Neural progenitor cell (in vitro differentiated cells): ENCODE measurements around the gene SRPX2. TPM values are rescaled to one million over a fixed set of nuclear protein-coding genes. Genes with fewer than 3 reads are reported as not detected.

ENCODE experiments used
- DNase-seq: peaks from one replicate; pipeline ENCODE4 v3.0.0-alpha.2; 2016; ENCODE audit warnings: low spot score
- H2AFZ ChIP-seq: fragments of 200-600 bp; sonication (generic); replicated peaks from 2 replicates; pipeline ENCODE4 v1.6.1; 2016; ENCODE audit warnings: antibody characterized with exemption
- H3F3A ChIP-seq: fragments of 200-600 bp; sonication (generic); 2 replicates; pipeline ENCODE4 v1.6.1; 2016; ENCODE audit warnings: antibody characterized with exemption, low read depth
- H3K27ac ChIP-seq: fragments of 200-600 bp; sonication (generic); 2 replicates; pipeline ENCODE4 v1.5.1; 2016; ENCODE audit warnings: mild to moderate bottlenecking
- H3K27me3 ChIP-seq: fragments of 200-600 bp; sonication (generic); 2 replicates; pipeline ENCODE4 v1.6.1; 2016; ENCODE audit warnings: mild to moderate bottlenecking, moderate library complexity
- H3K36me3 ChIP-seq: fragments of 200-600 bp; sonication (generic); 2 replicates; pipeline ENCODE4 v1.5.1; 2016
- H3K4me1 ChIP-seq: fragments of 200-600 bp; sonication (generic); 2 replicates; pipeline ENCODE4 v1.6.1; 2016; ENCODE audit warnings: mixed run types
- H3K4me2 ChIP-seq: fragments of 200-600 bp; sonication (generic); 2 replicates; pipeline ENCODE4 v1.6.1; 2016
- H3K4me3 ChIP-seq: fragments of 200-600 bp; sonication (generic); 2 replicates; pipeline ENCODE4 v1.5.1; 2016
- H3K79me2 ChIP-seq: fragments of 200-600 bp; sonication (generic); 2 replicates; pipeline ENCODE4 v1.6.1; 2016; ENCODE audit warnings: low read depth
- H3K9ac ChIP-seq: fragments of 200-600 bp; sonication (generic); 2 replicates; pipeline ENCODE4 v1.6.1; 2016
- H3K9me3 ChIP-seq: fragments of 200-600 bp; sonication (generic); 2 replicates; pipeline ENCODE4 v1.5.1; 2016; ENCODE audit warnings: low read depth
- H4K20me1 ChIP-seq: fragments of 200-600 bp; sonication (generic); 2 replicates; pipeline ENCODE4 v1.6.1; 2016; ENCODE audit warnings: low read depth
- H3K27ac Mint-ChIP-seq: 3 replicates; pipeline ENCODE4 v1.8.0; 2021; ENCODE audit warnings: mixed read lengths
- H3K27me3 Mint-ChIP-seq: 2 replicates; pipeline ENCODE4 v1.8.0; 2022; ENCODE audit warnings: low read depth, mild to moderate bottlenecking, inconsistent platforms, moderate library complexity, mixed read lengths; ENCODE audit not compliant: insufficient read depth
- H3K36me3 Mint-ChIP-seq: 3 replicates; pipeline ENCODE4 v1.8.0; 2021; ENCODE audit warnings: mixed read lengths
- H3K4me1 Mint-ChIP-seq: 3 replicates; pipeline ENCODE4 v1.8.0; 2021; ENCODE audit warnings: mixed read lengths
- H3K4me3 Mint-ChIP-seq: 3 replicates; pipeline ENCODE4 v1.8.0; 2021; ENCODE audit warnings: mild to moderate bottlenecking, moderate library complexity, mixed read lengths
- H3K9me3 Mint-ChIP-seq: 3 replicates; pipeline ENCODE4 v1.8.0; 2020; ENCODE audit warnings: mixed read lengths
- EZH2 ChIP-seq: fragments of 200-600 bp; sonication (generic); IDR thresholded peaks from 2 replicates; pipeline ENCODE4 v1.6.1; 2017; ENCODE audit warnings: antibody characterized with exemption, mild to moderate bottlenecking, moderate library complexity
- EZH2phosphoT487 ChIP-seq: fragments of 200-600 bp; sonication (generic); IDR thresholded peaks from 2 replicates; pipeline ENCODE4 v1.6.1; 2017; ENCODE audit warnings: antibody characterized with exemption
- total RNA-seq: library from RNA; depleted of rRNA; stranded (reverse); fragments of >200 nt; gene quantifications from 2 replicates; pipeline ENCODE4 v1.2.3, GENCODE V29; 2015; ENCODE audit warnings: low replicate concordance
- TF ChIP-seq, protein P1 (sequence below): fragments of 200-600 bp; sonication (generic); IDR thresholded peaks from 2 replicates; pipeline ENCODE4 v1.5.1; 2017; ENCODE audit warnings: antibody characterized with exemption, mild to moderate bottlenecking

The SRPX2 gene
- total RNA-seq, 1 donor from 2014 or later = 0.11 TPM

DNA sequence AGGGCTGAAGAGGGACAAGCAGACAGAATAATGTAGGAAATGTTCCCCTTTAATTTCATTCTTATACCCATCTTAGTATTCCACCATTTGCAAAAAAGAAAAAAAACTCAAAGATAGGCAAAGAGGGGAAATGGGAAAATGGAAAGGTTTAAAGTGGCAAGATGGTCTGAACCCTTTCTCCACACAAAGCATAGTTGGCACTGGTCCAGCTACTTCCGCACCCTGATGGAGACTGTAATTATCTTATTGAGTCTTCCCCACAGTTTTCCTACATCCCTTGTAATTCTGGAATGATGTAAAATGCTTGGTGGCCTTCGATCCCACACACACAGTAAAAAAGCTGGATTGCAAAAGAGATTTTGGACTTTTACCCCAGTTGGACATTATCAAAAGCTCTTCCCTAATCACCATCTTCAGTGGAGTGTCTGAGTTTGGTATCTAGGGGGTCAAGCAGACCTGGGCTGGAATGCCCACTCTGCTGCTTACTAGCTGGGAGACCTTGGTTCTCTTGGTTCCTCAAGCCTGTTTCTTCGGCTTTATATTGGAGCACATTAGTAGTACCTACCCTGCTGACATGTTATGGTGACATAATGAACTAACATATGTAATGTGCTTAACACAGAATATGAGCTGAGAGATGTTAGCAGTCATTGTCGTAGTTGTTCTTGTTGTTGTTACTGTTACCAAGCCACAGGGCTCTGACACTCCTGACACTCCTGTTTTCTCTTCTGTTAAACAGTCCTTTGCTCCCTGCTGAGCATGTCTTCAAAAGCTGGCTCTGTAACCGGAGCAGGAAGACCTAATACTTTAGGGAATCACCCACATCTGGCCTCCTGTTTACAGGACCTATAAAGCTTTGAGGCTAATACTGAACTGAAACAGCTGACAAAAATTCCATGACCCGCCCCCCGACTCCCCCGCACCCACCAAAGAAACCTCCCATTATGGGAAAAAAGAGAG lies 4.7 kb downstream of the SRPX2 start:
- no peaks in the 10 kb centered on the region for H3K9me3 Mint-ChIP-seq
- Histone ChIP-seq H3K4me3 (no peak overlapping the region), H3K36me3 (no peaks in the 10 kb centered on the region), H3K27ac (no peak overlapping the region), H3F3A (no peaks in the 10 kb centered on the region), H4K20me1 (no peaks in the 10 kb centered on the region), H3K79me2 (no peaks in the 10 kb centered on the region), H3K9ac (no peak overlapping the region), H2AFZ (no peak overlapping the region), H3K27me3 (no peaks in the 10 kb centered on the region), H3K4me1 (peaks cover 5% of the 10 kb centered on the region), H3K4me2 (no peak overlapping the region), H3K9me3 (no peaks in the 10 kb centered on the region)
- peaks cover 3% of the 10 kb centered on the region for H3K27me3 Mint-ChIP-seq
- H3K4me3 Mint-ChIP-seq = no peak overlapping the region
- TF ChIP-seq EZH2 (no peak), EZH2phosphoT487 (no peak)
- TF ChIP-seq, protein P1, sequence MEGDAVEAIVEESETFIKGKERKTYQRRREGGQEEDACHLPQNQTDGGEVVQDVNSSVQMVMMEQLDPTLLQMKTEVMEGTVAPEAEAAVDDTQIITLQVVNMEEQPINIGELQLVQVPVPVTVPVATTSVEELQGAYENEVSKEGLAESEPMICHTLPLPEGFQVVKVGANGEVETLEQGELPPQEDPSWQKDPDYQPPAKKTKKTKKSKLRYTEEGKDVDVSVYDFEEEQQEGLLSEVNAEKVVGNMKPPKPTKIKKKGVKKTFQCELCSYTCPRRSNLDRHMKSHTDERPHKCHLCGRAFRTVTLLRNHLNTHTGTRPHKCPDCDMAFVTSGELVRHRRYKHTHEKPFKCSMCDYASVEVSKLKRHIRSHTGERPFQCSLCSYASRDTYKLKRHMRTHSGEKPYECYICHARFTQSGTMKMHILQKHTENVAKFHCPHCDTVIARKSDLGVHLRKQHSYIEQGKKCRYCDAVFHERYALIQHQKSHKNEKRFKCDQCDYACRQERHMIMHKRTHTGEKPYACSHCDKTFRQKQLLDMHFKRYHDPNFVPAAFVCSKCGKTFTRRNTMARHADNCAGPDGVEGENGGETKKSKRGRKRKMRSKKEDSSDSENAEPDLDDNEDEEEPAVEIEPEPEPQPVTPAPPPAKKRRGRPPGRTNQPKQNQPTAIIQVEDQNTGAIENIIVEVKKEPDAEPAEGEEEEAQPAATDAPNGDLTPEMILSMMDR = no peak
- peaks cover 18% of the 10 kb centered on the region for H3K4me1 Mint-ChIP-seq
- no peaks in the 10 kb centered on the region for H3K36me3 Mint-ChIP-seq
- peak; percentile 45 for DNase-seq
- H3K27ac Mint-ChIP-seq = peak overlapping the region; percentile 16

DNA sequence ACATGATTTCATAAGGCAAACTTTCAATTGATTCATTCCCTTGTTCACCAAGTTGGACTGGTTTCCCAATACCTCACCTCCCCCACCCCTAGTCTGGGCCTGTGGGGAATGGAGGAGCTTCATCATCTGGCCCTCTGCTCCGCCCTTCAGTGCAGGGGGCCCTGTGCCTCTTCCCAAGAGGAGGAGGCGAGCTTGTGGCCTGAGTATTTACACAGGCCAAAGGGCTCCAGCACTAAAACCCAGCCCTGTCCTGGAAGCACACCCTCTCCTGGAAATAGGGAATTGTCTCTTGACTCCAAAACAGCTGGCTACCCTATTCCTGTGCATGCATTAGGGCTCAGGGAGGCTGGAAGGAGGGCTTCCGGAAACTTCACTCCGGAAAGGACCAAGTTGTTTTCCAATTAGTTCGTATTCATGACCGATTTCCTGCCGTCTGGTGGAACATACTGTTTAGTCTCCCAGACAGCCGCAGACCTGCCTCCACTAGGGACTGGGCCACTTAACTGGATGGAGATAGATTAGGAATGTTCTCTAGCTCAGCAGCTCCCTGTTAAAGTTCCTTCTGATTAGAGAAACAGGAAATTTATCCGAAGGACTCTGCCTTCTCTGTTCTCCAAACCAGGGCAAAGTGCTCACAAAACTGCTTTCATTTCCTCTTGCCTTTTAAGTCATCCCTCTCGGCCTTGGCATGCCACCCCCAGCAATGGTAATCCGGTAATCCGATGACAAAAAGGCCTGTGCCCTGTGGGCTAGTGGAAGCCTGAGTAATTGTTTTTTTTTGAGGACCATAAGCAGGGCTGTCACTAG lies 5.8 kb downstream of the SRPX2 start:
- Mint-ChIP-seq H3K27me3 (peaks cover 3% of the 10 kb centered on the region), H3K4me1 (peaks cover 17% of the 10 kb centered on the region), H3K36me3 (no peaks in the 10 kb centered on the region), H3K9me3 (no peaks in the 10 kb centered on the region), H3K27ac (no peak overlapping the region), H3K4me3 (no peak overlapping the region)
- Histone ChIP-seq H3K9me3 (no peaks in the 10 kb centered on the region), H3K27me3 (no peaks in the 10 kb centered on the region), H2AFZ (no peak overlapping the region), H3K4me1 (peaks cover 5% of the 10 kb centered on the region), H3K4me2 (no peak overlapping the region), H4K20me1 (no peaks in the 10 kb centered on the region), H3K36me3 (no peaks in the 10 kb centered on the region), H3K27ac (no peak overlapping the region), H3K9ac (no peak overlapping the region), H3K79me2 (no peaks in the 10 kb centered on the region), H3K4me3 (no peak overlapping the region), H3F3A (no peaks in the 10 kb centered on the region)
- TF ChIP-seq EZH2 (no peak), EZH2phosphoT487 (no peak)
- TF ChIP-seq, protein P1 = no peak
- DNase-seq = peak; percentile 51

DNA sequence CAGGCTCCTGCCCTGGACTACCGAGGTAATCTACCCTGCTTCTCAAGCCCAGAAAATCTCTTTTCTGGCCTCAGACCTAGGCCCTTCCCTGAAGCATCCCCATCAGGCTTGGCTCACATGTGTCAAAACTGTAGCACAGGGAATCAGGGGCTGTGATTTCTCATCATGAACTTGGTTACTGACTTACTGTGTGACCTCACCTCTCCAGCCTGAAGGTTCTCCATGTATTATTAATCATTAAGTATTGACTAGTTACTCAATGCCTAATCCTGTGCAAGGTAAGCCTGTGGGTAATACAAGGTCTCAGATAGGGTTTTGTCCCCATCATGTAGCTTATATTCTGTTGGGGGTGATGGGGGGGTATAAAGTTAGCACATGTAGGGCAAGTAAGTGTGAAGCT lies 6.8 kb downstream of the SRPX2 start:
- Histone ChIP-seq H3K27me3 (no peaks in the 10 kb centered on the region), H3F3A (no peaks in the 10 kb centered on the region), H3K79me2 (no peaks in the 10 kb centered on the region), H3K36me3 (no peaks in the 10 kb centered on the region), H3K4me2 (no peak overlapping the region), H3K9ac (no peak overlapping the region), H3K9me3 (no peaks in the 10 kb centered on the region), H2AFZ (no peak overlapping the region), H3K4me3 (no peak overlapping the region), H4K20me1 (no peaks in the 10 kb centered on the region), H3K4me1 (peaks cover 5% of the 10 kb centered on the region), H3K27ac (no peak overlapping the region)
- Mint-ChIP-seq H3K27ac (peak overlapping the region; percentile 47), H3K4me1 (peaks cover 17% of the 10 kb centered on the region), H3K27me3 (peaks cover 3% of the 10 kb centered on the region), H3K4me3 (no peak overlapping the region), H3K36me3 (no peaks in the 10 kb centered on the region), H3K9me3 (no peaks in the 10 kb centered on the region)
- DNase-seq = no peak
- TF ChIP-seq EZH2phosphoT487 (no peak), EZH2 (no peak)
- TF ChIP-seq, protein P1 = no peak
